Astrocyte of the cerebellum (primary cell): ENCODE data around the gene MFF.

Source experiments
- DNase-seq: peaks from one replicate; pipeline ENCODE4 v3.0.0-alpha.2; 2011; ENCODE audit warnings: low read depth
- H3K4me3 ChIP-seq: 2 replicates; pipeline ENCODE4 v1.5.1; 2011; ENCODE audit warnings: mild to moderate bottlenecking, low read depth, low read length, moderate library complexity
- in situ Hi-C: cut with HindIII; loops from 2 replicates; pipeline ENCODE4 v1.10.0; 2017; ENCODE audit warnings: low sequenced_read_pairs
- TF ChIP-seq, protein P1 (sequence below): IDR thresholded peaks from 2 replicates; pipeline ENCODE4 v1.5.1; 2012; ENCODE audit warnings: low read length, low read depth, moderate library complexity, mild to moderate bottlenecking; ENCODE audit errors: missing control alignments

MFF gene

DNA sequence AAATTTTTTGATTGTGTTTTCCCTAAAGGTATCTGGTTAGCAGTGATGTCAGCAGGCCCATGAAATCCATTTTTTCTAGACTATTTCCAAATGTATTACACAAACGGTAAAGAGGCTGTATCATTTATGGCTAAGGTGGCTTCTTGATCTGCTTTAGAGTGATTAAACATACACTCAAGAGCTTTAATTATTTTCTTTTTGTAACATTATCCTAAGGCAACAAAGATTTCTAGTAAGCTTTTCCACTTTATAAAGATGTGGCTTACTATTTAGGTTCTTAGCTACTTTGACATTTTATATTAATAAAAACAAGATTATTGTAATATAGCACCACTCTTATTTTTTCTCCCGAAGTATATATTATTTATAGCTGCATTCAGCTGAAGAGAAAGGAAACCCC lies 16.5 kb downstream of the MFF start:
- TF ChIP-seq, protein P1, sequence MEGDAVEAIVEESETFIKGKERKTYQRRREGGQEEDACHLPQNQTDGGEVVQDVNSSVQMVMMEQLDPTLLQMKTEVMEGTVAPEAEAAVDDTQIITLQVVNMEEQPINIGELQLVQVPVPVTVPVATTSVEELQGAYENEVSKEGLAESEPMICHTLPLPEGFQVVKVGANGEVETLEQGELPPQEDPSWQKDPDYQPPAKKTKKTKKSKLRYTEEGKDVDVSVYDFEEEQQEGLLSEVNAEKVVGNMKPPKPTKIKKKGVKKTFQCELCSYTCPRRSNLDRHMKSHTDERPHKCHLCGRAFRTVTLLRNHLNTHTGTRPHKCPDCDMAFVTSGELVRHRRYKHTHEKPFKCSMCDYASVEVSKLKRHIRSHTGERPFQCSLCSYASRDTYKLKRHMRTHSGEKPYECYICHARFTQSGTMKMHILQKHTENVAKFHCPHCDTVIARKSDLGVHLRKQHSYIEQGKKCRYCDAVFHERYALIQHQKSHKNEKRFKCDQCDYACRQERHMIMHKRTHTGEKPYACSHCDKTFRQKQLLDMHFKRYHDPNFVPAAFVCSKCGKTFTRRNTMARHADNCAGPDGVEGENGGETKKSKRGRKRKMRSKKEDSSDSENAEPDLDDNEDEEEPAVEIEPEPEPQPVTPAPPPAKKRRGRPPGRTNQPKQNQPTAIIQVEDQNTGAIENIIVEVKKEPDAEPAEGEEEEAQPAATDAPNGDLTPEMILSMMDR = no peak
- DNase-seq = no peak
- H3K4me3 ChIP-seq = no peak overlapping the region
- in situ Hi-C loops = no loop called here

DNA sequence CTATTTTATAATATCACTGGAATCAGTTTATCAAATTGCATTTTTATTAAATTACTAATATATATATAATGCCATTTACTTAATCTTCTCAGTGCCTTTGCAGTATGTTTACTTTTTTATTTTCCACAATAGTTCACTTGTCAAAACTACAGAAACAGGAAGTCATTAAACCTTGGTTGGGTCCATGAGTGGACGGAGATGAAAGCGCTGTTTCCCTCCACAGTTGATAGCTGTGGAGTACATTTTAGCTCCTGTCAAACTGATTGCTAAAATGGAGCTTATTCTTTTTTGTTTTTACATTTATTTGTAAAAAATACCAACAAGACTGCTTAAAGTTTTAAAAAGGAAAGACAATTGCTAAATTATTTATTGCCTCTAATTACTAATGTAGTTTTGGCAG lies 19.2 kb downstream of the MFF start:
- in situ Hi-C loops = no loop called here
- TF ChIP-seq, protein P1 = no peak
- no peak overlapping the region for H3K4me3 ChIP-seq
- no peak for DNase-seq

DNA sequence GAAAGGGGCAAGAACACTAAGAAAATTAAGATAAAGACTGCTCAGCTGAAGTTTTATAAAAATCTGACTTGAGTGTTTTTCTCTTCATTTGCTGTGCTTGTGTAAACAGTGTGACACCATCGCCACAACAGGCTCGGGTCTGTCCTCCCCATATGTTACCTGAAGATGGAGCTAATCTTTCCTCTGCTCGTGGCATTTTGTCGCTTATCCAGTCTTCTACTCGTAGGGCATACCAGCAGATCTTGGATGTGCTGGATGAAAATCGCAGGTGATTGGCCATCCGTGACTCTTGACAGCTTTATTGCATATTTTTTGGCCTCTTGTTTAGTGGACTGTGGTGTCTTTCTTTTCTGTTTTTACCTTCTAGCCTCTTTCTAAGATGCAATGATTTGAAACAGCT lies 22.1 kb downstream of the MFF start:
- TF ChIP-seq, protein P1 = no peak
- in situ Hi-C loops = no loop called here
- no peak for DNase-seq

DNA sequence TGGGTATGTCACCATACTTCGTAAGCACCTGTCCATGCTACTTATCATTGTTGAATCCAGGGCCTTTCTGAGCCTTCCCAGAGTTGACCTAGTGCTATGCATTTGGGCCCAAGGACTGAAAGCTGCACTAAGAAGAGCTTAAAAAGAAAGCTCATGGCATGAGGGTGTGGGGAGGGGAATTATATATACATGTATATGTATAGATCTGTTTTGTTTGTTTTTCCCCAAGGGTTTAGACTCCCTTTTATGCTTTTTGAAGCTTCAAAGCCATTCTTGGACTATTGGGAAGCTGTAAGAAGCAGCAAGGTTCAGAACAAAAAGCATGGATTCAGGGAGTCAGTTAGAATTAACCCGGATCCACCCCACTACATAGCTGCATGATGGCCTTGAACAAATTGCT lies 23.3 kb downstream of the MFF start:
- no peak overlapping the region for H3K4me3 ChIP-seq
- in situ Hi-C loops = no loop called here
- no peak for DNase-seq
- TF ChIP-seq, protein P1 = no peak

More for the DNA sequence above, 22.1 kb downstream of the MFF start:
- no peak overlapping the region for H3K4me3 ChIP-seq

DNA sequence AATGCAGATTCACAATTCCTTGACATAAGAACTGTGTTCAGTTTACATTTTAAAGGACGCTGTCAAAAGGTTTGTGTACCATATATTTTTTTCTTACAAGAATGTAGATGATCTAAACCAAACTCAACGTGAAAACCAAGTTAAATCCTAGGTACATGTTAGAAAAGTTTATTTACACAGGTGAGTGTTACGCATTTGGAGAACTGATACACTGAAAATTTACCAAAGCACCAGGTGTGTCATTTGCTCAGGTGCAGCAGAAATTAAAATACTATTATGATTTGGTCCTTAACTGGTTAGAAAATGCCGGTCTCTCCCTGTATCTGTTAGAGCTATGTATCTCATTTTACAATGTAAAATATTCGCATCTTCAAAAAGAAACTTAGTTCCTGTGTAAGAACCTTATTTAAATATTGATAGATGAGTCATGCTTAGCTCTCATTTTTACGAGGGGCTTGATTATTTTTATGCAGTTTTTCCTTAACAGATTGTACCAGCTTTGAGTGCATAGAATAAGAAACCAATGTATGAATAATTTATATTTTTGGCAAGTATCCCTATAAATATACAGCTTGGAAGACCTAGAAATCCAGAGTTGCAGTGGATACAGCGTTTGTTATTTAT lies 25.1 kb downstream of the MFF start:
- no peak for DNase-seq
- TF ChIP-seq, protein P1 = no peak
- in situ Hi-C loops = no loop called here
- no peak overlapping the region for H3K4me3 ChIP-seq

DNA sequence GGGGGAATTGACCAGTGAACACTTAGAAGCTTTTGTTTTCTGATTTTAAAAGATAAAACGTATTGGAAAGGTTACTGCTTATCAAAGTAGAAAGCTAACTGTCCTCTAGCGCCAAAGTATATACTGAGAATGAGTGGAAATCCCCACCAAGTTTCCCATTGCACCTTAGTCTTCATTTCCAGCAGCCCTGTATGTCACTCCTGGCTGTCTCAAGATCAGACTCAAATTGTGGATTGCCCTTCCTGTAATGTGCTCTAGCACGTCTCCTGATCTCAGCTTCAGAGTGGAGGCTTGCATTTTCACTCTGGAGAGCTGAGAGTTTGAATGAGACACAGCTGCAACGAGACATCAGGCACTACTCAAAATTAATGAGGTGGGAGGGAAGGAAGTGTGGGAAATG lies 26.6 kb downstream of the MFF start:
- DNase-seq = no peak
- in situ Hi-C loops = no loop called here
- TF ChIP-seq, protein P1 = no peak
- H3K4me3 ChIP-seq = no peak overlapping the region

DNA sequence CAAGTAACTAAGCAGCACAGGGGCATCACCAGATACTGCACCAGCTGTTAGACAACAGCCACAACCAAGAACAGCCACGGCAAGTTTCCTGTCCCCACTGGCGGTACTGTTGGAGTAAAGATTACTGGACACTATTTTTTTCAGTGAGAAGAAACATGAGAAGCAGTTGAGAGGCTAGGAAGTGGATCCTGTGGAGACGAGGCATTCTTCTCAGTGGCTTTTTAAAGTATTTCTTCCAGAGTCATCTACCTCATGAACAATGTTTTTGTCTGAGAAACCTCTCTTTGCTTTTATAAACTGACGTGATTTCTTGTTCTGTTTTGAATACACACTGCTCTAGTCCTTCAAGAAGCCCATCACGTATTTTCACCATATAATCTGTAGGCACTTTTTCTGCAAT lies 35.3 kb downstream of the MFF start:
- in situ Hi-C loops = no loop called here
- no peak overlapping the region for H3K4me3 ChIP-seq
- TF ChIP-seq, protein P1 = no peak
- DNase-seq = no peak
